ENCODE measurements around the gene EYA4.

GRCh38 chr6:133474516-133474915 is 233.4 kb downstream of the EYA4 start:
- TF ChIP-seq CTCF (IDR thresholded peaks at IDR 0.05) (no peak), EP300 (IDR thresholded peaks at IDR 0.05) (no peak)
